OCI-LY1 (cell line): ENCODE data around the gene ABLIM1.

Experiments
- H2AFZ ChIP-seq: fragments of 200-600 bp; sonication (generic), shearing (Covaris generic); 2 replicates; pipeline ENCODE4 v1.6.0; 2014; ENCODE audit warnings: antibody characterized with exemption, mild to moderate bottlenecking, low read length
- H3F3A ChIP-seq: fragments of 200-600 bp; sonication (generic), shearing (Covaris generic); 2 replicates; pipeline ENCODE4 v1.6.0; 2014; ENCODE audit warnings: mild to moderate bottlenecking, antibody characterized with exemption, low read length, moderate library complexity; ENCODE audit not compliant: insufficient read depth
- H3K27ac ChIP-seq: fragments of 200-600 bp; sonication (generic); 2 replicates; pipeline ENCODE4 v1.5.1; 2014; ENCODE audit warnings: low read length, mixed run types, mild to moderate bottlenecking, low read depth; ENCODE audit not compliant: poor library complexity, severe bottlenecking
- H3K27me3 ChIP-seq: fragments of 200-600 bp; sonication (generic); 2 replicates; pipeline ENCODE4 v1.6.0; 2014; ENCODE audit warnings: antibody characterized with exemption, mild to moderate bottlenecking, low read length, moderate library complexity; ENCODE audit not compliant: insufficient read depth
- H3K36me3 ChIP-seq: fragments of 200-600 bp; sonication (generic); 2 replicates; pipeline ENCODE4 v1.6.1; 2014; ENCODE audit warnings: mild to moderate bottlenecking, antibody characterized with exemption, low read length, moderate library complexity, mixed read lengths; ENCODE audit not compliant: insufficient read depth
- H3K4me1 ChIP-seq: fragments of 200-600 bp; sonication (generic); 2 replicates; pipeline ENCODE4 v1.5.1; 2014; ENCODE audit warnings: mild to moderate bottlenecking, low read length, moderate library complexity; ENCODE audit not compliant: insufficient read depth, severe bottlenecking
- H3K4me2 ChIP-seq: fragments of 200-600 bp; sonication (generic), shearing (Covaris generic); 2 replicates; pipeline ENCODE4 v1.6.1; 2014; ENCODE audit warnings: low read length
- H3K4me3 ChIP-seq: fragments of 200-600 bp; sonication (generic); 2 replicates; pipeline ENCODE4 v1.5.1; 2014; ENCODE audit warnings: low read length, low read depth, mild to moderate bottlenecking, mixed read lengths; ENCODE audit not compliant: poor library complexity, severe bottlenecking
- H3K79me2 ChIP-seq: fragments of 200-600 bp; shearing (Covaris generic); 2 replicates; pipeline ENCODE4 v1.6.1; 2016; ENCODE audit warnings: mixed run types, low read length, mixed read lengths; ENCODE audit not compliant: insufficient read depth
- H3K9ac ChIP-seq: fragments of 200-600 bp; sonication (generic), shearing (Covaris generic); 2 replicates; pipeline ENCODE4 v1.6.1; 2014; ENCODE audit warnings: mild to moderate bottlenecking, low read length, mixed read lengths
- H3K9me2 ChIP-seq: fragments of 200-600 bp; sonication (generic), shearing (Covaris generic); 2 replicates; pipeline ENCODE4 v1.6.1; 2014; ENCODE audit warnings: low read depth, mild to moderate bottlenecking, low read length, mixed read lengths
- H3K9me3 ChIP-seq: fragments of 200-600 bp; shearing (Covaris generic); 2 replicates; pipeline ENCODE4 v1.6.1; 2014; ENCODE audit warnings: low read length, mixed read lengths
- H4K20me1 ChIP-seq: fragments of 200-600 bp; sonication (generic), shearing (Covaris generic); 2 replicates; pipeline ENCODE4 v1.6.0; 2016; ENCODE audit warnings: mild to moderate bottlenecking, low read length; ENCODE audit not compliant: insufficient read depth
- CTCF ChIP-seq: fragments of 200-600 bp; sonication (generic), shearing (Covaris generic); IDR thresholded peaks from 2 replicates; pipeline ENCODE4 v1.5.1; 2017; ENCODE audit warnings: mild to moderate bottlenecking, antibody characterized with exemption, low read length, moderate library complexity, mixed read lengths
- EZH2 ChIP-seq: fragments of 200-600 bp; sonication (generic), shearing (Covaris generic); IDR thresholded peaks from 2 replicates; pipeline ENCODE4 v1.8.0; 2017; ENCODE audit warnings: borderline replicate concordance, mixed run types, mild to moderate bottlenecking, antibody characterized with exemption, low read length, moderate library complexity, mixed read lengths

ABLIM1 gene

GRCh38 chr10:114453576-114453975 lies 204.5 kb downstream of the ABLIM1 start:
- H2AFZ ChIP-seq, result no peak overlapping the region
- no peaks in the 10 kb centered on the region for H3F3A ChIP-seq
- H3K36me3 ChIP-seq, result peaks cover 48% of the 10 kb centered on the region
- H4K20me1 ChIP-seq, result no peaks in the 10 kb centered on the region
- no peak overlapping the region for H3K9ac ChIP-seq
- no peak overlapping the region for H3K4me2 ChIP-seq
- TF ChIP-seq CTCF (no peak), EZH2 (no peak)
- H3K9me2 ChIP-seq, result no peaks in the 10 kb centered on the region
- H3K4me3 ChIP-seq, result no peak overlapping the region
- H3K79me2 ChIP-seq, result no peaks in the 10 kb centered on the region
- H3K27ac ChIP-seq, result no peak overlapping the region
- no peaks in the 10 kb centered on the region for H3K27me3 ChIP-seq
- no peaks in the 10 kb centered on the region for H3K9me3 ChIP-seq
- H3K4me1 ChIP-seq, result no peaks in the 10 kb centered on the region

- Histone ChIP-seq H3K27me3 (no peaks in the 10 kb centered on the region), H3F3A (no peaks in the 10 kb centered on the region), H3K9ac (no peak overlapping the region), H4K20me1 (no peaks in the 10 kb centered on the region), H2AFZ (no peak overlapping the region), H3K9me3 (no peaks in the 10 kb centered on the region), H3K4me1 (no peaks in the 10 kb centered on the region), H3K9me2 (no peaks in the 10 kb centered on the region), H3K27ac (no peak overlapping the region), H3K79me2 (no peaks in the 10 kb centered on the region), H3K36me3 (peaks cover 49% of the 10 kb centered on the region), H3K4me2 (no peak overlapping the region), H3K4me3 (no peak overlapping the region)
- TF ChIP-seq EZH2, result no peak
- no peak for TF ChIP-seq CTCF
Measured at GRCh38 chr10:114448897-114449296, 209.2 kb downstream of the ABLIM1 start.

GRCh38 chr10:114445332-114445731 lies 212.7 kb downstream of the ABLIM1 start:
- H3K9me2 ChIP-seq, result no peaks in the 10 kb centered on the region
- H3K9me3 ChIP-seq, result no peaks in the 10 kb centered on the region
- peaks cover 45% of the 10 kb centered on the region; the same call in 1 of the 2 replicates for H3K36me3 ChIP-seq
- TF ChIP-seq EZH2 (no peak), CTCF (no peak)
- no peaks in the 10 kb centered on the region for H3K27me3 ChIP-seq
- H2AFZ ChIP-seq, result no peak overlapping the region
- H3K79me2 ChIP-seq, result no peaks in the 10 kb centered on the region
- H3K27ac ChIP-seq, result no peak overlapping the region
- no peak overlapping the region for H3K4me2 ChIP-seq
- H4K20me1 ChIP-seq, result no peaks in the 10 kb centered on the region
- H3K4me1 ChIP-seq, result no peaks in the 10 kb centered on the region
- H3K9ac ChIP-seq, result no peak overlapping the region
- no peak overlapping the region for H3K4me3 ChIP-seq
- H3F3A ChIP-seq, result no peaks in the 10 kb centered on the region
